ENCODE measurements around the gene SYPL1.
A peak's percentile ranks its signal among the peaks of the same experiment; 100 is the strongest.

SYPL1 gene

DNA sequence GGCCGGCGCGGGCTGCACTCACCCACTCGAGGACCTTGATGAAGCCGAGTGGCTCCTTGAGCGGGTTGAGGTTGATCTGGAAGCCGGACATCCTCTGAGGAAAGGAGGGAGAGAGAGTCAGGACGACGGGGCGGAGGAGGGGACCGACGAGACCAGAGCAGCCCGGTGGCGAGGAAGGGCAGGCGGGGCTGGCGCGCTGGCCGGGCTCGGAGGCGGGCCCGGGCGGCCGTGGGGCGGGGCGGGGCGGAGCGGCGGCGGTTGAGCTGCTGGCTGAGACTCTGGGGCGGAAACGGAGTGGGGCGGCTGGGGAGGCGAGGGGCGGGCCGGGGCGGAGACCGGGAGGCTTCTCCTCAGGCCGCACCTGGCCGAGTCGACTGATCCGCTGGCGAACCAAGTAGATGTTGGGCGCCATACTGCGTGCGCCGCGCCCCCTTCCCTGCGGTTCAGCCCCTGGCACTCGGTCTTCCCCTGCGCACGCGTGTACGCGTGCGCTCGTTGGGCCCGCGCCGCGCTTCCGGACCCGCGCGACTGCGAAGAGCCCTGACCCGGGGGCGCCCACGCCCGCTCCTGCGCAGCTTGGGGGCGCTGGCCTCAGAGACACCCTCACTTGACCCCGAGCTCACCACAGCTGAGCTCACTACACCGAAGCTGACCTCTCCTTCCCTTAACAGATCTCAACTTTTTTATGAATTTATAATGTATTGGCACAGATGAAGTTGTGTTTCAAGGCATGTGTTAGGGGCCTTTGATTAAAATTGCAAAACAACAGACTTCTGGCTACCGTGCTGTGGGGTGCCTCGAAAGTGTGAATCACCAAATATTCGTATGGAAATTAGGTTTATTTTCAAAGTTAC is at the start of gene SYPL1 (continued):
- TF ChIP-seq, protein P1, sequence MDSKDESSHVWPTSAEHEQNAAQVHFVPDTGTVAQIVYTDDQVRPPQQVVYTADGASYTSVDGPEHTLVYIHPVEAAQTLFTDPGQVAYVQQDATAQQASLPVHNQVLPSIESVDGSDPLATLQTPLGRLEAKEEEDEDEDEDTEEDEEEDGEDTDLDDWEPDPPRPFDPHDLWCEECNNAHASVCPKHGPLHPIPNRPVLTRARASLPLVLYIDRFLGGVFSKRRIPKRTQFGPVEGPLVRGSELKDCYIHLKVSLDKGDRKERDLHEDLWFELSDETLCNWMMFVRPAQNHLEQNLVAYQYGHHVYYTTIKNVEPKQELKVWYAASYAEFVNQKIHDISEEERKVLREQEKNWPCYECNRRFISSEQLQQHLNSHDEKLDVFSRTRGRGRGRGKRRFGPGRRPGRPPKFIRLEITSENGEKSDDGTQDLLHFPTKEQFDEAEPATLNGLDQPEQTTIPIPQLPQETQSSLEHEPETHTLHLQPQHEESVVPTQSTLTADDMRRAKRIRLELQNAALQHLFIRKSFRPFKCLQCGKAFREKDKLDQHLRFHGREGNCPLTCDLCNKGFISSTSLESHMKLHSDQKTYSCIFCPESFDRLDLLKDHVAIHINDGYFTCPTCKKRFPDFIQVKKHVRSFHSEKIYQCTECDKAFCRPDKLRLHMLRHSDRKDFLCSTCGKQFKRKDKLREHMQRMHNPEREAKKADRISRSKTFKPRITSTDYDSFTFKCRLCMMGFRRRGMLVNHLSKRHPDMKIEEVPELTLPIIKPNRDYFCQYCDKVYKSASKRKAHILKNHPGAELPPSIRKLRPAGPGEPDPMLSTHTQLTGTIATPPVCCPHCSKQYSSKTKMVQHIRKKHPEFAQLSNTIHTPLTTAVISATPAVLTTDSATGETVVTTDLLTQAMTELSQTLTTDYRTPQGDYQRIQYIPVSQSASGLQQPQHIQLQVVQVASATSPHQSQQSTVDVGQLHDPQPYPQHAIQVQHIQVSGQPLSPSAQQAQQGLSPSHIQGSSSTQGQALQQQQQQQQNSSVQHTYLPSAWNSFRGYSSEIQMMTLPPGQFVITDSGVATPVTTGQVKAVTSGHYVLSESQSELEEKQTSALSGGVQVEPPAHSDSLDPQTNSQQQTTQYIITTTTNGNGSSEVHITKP (tag by site-specific recombination; IDR thresholded peaks at IDR 0.05): peak; percentile 69
- TF ChIP-seq, protein P2, sequence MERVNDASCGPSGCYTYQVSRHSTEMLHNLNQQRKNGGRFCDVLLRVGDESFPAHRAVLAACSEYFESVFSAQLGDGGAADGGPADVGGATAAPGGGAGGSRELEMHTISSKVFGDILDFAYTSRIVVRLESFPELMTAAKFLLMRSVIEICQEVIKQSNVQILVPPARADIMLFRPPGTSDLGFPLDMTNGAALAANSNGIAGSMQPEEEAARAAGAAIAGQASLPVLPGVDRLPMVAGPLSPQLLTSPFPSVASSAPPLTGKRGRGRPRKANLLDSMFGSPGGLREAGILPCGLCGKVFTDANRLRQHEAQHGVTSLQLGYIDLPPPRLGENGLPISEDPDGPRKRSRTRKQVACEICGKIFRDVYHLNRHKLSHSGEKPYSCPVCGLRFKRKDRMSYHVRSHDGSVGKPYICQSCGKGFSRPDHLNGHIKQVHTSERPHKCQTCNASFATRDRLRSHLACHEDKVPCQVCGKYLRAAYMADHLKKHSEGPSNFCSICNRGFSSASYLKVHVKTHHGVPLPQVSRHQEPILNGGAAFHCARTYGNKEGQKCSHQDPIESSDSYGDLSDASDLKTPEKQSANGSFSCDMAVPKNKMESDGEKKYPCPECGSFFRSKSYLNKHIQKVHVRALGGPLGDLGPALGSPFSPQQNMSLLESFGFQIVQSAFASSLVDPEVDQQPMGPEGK (tag by site-specific recombination; IDR thresholded peaks at IDR 0.05): peak; percentile 84
- TF ChIP-seq, protein P3, sequence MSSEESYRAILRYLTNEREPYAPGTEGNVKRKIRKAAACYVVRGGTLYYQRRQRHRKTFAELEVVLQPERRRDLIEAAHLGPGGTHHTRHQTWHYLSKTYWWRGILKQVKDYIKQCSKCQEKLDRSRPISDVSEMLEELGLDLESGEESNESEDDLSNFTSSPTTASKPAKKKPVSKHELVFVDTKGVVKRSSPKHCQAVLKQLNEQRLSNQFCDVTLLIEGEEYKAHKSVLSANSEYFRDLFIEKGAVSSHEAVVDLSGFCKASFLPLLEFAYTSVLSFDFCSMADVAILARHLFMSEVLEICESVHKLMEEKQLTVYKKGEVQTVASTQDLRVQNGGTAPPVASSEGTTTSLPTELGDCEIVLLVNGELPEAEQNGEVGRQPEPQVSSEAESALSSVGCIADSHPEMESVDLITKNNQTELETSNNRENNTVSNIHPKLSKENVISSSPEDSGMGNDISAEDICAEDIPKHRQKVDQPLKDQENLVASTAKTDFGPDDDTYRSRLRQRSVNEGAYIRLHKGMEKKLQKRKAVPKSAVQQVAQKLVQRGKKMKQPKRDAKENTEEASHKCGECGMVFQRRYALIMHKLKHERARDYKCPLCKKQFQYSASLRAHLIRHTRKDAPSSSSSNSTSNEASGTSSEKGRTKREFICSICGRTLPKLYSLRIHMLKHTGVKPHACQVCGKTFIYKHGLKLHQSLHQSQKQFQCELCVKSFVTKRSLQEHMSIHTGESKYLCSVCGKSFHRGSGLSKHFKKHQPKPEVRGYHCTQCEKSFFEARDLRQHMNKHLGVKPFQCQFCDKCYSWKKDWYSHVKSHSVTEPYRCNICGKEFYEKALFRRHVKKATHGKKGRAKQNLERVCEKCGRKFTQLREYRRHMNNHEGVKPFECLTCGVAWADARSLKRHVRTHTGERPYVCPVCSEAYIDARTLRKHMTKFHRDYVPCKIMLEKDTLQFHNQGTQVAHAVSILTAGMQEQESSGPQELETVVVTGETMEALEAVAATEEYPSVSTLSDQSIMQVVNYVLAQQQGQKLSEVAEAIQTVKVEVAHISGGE (tag by site-specific recombination; conservative IDR thresholded peaks at IDR 0.05; ENCODE audit: low read depth): peak; percentile 30; the same call in 1 of the 2 replicates
- no peak for TF ChIP-seq ZNF211 (tag by site-specific recombination; IDR thresholded peaks at IDR 0.05; ENCODE audit: low read depth)
- TF ChIP-seq ZNF843 (tag by site-specific recombination; IDR thresholded peaks at IDR 0.05): 0 out of 2 replicates have a peak, but pooled peaks have one; percentile 13
- TF ChIP-seq SP7 (tag by site-specific recombination; IDR thresholded peaks at IDR 0.05): peak; percentile 79
- no peak for TF ChIP-seq ZNF324 (tag by site-specific recombination; IDR thresholded peaks at IDR 0.05)
- TF ChIP-seq KLF8 (tag by site-specific recombination; IDR thresholded peaks at IDR 0.05): peak; percentile 85
- peak; percentile 29; the same call in 1 of the 2 replicates for TF ChIP-seq ZNF366 (tag by site-specific recombination; conservative IDR thresholded peaks at IDR 0.05)
- TF ChIP-seq, protein P4, sequence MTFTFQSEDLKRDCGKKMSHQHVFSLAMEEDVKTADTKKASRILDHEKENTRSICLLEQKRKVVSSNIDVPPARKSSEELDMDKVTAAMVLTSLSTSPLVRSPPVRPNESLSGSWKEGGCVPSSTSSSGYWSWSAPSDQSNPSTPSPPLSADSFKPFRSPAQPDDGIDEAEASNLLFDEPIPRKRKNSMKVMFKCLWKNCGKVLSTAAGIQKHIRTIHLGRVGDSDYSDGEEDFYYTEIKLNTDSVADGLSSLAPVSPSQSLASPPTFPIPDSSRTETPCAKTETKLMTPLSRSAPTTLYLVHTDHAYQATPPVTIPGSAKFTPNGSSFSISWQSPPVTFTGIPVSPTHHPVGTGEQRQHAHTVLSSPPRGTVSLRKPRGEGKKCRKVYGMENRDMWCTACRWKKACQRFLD (tag by site-specific recombination; IDR thresholded peaks at IDR 0.05): no peak
- no peak for TF ChIP-seq ZNF112 (tag by site-specific recombination; IDR thresholded peaks at IDR 0.05)
- TF ChIP-seq ZBTB17 (tag by site-specific recombination; IDR thresholded peaks at IDR 0.05): peak; percentile 85
- TF ChIP-seq, protein P5, sequence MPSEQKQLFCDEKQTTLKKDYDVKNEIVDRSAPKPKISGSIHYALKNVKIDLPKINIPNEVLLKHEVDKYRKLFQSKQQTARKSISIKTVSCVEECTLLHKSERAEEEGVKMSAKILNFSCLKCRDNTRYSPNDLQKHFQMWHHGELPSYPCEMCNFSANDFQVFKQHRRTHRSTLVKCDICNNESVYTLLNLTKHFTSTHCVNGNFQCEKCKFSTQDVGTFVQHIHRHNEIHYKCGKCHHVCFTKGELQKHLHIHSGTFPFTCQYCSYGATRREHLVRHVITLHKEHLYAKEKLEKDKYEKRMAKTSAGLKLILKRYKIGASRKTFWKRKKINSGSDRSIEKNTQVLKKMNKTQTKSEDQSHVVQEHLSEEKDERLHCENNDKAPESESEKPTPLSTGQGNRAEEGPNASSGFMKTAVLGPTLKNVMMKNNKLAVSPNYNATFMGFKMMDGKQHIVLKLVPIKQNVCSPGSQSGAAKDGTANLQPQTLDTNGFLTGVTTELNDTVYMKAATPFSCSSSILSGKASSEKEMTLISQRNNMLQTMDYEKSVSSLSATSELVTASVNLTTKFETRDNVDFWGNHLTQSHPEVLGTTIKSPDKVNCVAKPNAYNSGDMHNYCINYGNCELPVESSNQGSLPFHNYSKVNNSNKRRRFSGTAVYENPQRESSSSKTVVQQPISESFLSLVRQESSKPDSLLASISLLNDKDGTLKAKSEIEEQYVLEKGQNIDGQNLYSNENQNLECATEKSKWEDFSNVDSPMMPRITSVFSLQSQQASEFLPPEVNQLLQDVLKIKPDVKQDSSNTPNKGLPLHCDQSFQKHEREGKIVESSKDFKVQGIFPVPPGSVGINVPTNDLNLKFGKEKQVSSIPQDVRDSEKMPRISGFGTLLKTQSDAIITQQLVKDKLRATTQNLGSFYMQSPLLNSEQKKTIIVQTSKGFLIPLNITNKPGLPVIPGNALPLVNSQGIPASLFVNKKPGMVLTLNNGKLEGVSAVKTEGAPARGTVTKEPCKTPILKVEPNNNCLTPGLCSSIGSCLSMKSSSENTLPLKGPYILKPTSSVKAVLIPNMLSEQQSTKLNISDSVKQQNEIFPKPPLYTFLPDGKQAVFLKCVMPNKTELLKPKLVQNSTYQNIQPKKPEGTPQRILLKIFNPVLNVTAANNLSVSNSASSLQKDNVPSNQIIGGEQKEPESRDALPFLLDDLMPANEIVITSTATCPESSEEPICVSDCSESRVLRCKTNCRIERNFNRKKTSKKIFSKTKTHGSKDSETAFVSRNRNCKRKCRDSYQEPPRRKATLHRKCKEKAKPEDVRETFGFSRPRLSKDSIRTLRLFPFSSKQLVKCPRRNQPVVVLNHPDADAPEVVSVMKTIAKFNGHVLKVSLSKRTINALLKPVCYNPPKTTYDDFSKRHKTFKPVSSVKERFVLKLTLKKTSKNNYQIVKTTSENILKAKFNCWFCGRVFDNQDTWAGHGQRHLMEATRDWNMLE (tag by site-specific recombination; conservative IDR thresholded peaks at IDR 0.05; ENCODE audit: low read depth): no peak
- no peak for TF ChIP-seq ZNF544 (tag by site-specific recombination; IDR thresholded peaks at IDR 0.05)
- TF ChIP-seq ZXDB (tag by site-specific recombination; IDR thresholded peaks at IDR 0.05): peak; percentile 96
- TF ChIP-seq SETDB1 (IDR thresholded peaks at IDR 0.05; ENCODE audit: insufficient read length, low read length): no peak
- no peak for TF ChIP-seq OSR2 (tag by site-specific recombination; IDR thresholded peaks at IDR 0.05)
- TF ChIP-seq, protein P6, sequence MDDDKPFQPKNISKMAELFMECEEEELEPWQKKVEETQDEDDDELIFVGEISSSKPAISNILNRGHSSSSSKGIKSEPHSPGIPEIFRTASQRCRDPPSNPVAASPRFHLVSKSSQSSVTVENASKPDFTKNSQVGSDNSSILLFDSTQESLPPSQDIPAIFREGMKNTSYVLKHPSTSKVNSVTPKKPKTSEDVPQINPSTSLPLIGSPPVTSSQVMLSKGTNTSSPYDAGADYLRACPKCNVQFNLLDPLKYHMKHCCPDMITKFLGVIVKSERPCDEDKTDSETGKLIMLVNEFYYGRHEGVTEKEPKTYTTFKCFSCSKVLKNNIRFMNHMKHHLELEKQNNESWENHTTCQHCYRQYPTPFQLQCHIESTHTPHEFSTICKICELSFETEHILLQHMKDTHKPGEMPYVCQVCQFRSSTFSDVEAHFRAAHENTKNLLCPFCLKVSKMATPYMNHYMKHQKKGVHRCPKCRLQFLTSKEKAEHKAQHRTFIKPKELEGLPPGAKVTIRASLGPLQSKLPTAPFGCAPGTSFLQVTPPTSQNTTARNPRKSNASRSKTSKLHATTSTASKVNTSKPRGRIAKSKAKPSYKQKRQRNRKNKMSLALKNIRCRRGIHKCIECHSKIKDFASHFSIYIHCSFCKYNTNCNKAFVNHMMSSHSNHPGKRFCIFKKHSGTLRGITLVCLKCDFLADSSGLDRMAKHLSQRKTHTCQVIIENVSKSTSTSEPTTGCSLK (tag by site-specific recombination; IDR thresholded peaks at IDR 0.05): no peak
- TF ChIP-seq, protein P7, sequence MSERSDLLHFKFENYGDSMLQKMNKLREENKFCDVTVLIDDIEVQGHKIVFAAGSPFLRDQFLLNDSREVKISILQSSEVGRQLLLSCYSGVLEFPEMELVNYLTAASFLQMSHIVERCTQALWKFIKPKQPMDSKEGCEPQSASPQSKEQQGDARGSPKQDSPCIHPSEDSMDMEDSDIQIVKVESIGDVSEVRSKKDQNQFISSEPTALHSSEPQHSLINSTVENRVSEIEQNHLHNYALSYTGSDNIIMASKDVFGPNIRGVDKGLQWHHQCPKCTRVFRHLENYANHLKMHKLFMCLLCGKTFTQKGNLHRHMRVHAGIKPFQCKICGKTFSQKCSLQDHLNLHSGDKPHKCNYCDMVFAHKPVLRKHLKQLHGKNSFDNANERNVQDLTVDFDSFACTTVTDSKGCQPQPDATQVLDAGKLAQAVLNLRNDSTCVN (tag by site-specific recombination; optimal IDR thresholded peaks at IDR 0.05): peak; percentile 91

Measured in HEK293 (cell line).